Smooth muscle cell (in vitro differentiated cells): ENCODE measurements around the gene ABR. TPM values are rescaled to one million over a fixed set of nuclear protein-coding genes. Genes with fewer than 3 reads are reported as not detected.
A peak's percentile ranks its signal among the peaks of the same experiment; 100 is the strongest.

Experiments used
- DNase-seq: peaks from one replicate; lab custom pipeline; 2025; ENCODE audit not compliant: unreplicated experiment; lab: John Stamatoyannopoulos, UW
- H2AFZ ChIP-seq: fragments of 200-600 bp; sonication (generic); 2 replicates; pipeline ENCODE4 v1.6.0; 2016; ENCODE audit warnings: antibody characterized with exemption, low read depth, mild to moderate bottlenecking
- H3F3A ChIP-seq: fragments of 200-600 bp; sonication (generic); 2 replicates; pipeline ENCODE4 v1.6.0; 2017; ENCODE audit warnings: antibody characterized with exemption, low read depth
- H3K27ac ChIP-seq: fragments of 200-600 bp; sonication (generic); 2 replicates; pipeline ENCODE4 v1.5.1; 2016; ENCODE audit warnings: low read depth, mild to moderate bottlenecking
- H3K27me3 ChIP-seq: fragments of 200-600 bp; sonication (generic); 2 replicates; pipeline ENCODE4 v1.6.1; 2016; ENCODE audit warnings: low read depth, mild to moderate bottlenecking
- H3K36me3 ChIP-seq: fragments of 200-600 bp; sonication (generic); 2 replicates; pipeline ENCODE4 v1.5.1; 2016; ENCODE audit warnings: low read depth
- H3K4me1 ChIP-seq: fragments of 200-600 bp; sonication (generic); 2 replicates; pipeline ENCODE4 v1.5.1; 2016; ENCODE audit warnings: low read depth
- H3K4me2 ChIP-seq: fragments of 200-600 bp; sonication (generic); 2 replicates; pipeline ENCODE4 v1.6.0; 2016; ENCODE audit warnings: mild to moderate bottlenecking
- H3K4me3 ChIP-seq: fragments of 200-600 bp; sonication (generic); 2 replicates; pipeline ENCODE4 v1.5.1; 2016; ENCODE audit warnings: mild to moderate bottlenecking
- H3K79me2 ChIP-seq: fragments of 200-600 bp; sonication (generic); 2 replicates; pipeline ENCODE4 v1.6.0; 2016; ENCODE audit warnings: low read depth, mild to moderate bottlenecking
- H3K9ac ChIP-seq: fragments of 200-600 bp; sonication (generic); 2 replicates; pipeline ENCODE4 v1.6.0; 2016; ENCODE audit warnings: low read depth
- H3K9me3 ChIP-seq: fragments of 200-600 bp; sonication (generic); replicated peaks from 2 replicates; pipeline ENCODE4 v1.5.1; 2016; ENCODE audit warnings: low read depth
- H4K20me1 ChIP-seq: fragments of 200-600 bp; sonication (generic); 2 replicates; pipeline ENCODE4 v1.6.0; 2016; ENCODE audit warnings: low read depth
- CTCF ChIP-seq: fragments of 200-600 bp; sonication (generic); IDR thresholded peaks from 2 replicates; pipeline ENCODE4 v1.5.1; 2017; ENCODE audit warnings: borderline replicate concordance, mild to moderate bottlenecking, antibody characterized with exemption; ENCODE audit not compliant: insufficient read depth, poor library complexity, severe bottlenecking
- WGBS: methylation state at CpG from one replicate; pipeline ENCODE4 v1.1.7; 2016; ENCODE audit warnings: low lambda C conversion rate; 5-methylcytosine and 5-hydroxymethylcytosine counted together
- polyA plus RNA-seq: library from polyadenylated mRNA; unstranded; fragments of >200 nt; fragmentation: Nextera tagmentation; extraction: Ambion mirVana; gene quantifications from 2 replicates; pipeline ENCODE4 v1.2.1, GENCODE V29; 2016
- total RNA-seq: library from RNA; depleted of rRNA; stranded (reverse); fragments of >200 nt; gene quantifications from 2 replicates; pipeline ENCODE4 v1.2.3, GENCODE V29; 2014

Gene ABR
- total and polyA plus RNA-seq, 2 experiments from 2014 or later = 16.1 to 29.1 TPM

DNA sequence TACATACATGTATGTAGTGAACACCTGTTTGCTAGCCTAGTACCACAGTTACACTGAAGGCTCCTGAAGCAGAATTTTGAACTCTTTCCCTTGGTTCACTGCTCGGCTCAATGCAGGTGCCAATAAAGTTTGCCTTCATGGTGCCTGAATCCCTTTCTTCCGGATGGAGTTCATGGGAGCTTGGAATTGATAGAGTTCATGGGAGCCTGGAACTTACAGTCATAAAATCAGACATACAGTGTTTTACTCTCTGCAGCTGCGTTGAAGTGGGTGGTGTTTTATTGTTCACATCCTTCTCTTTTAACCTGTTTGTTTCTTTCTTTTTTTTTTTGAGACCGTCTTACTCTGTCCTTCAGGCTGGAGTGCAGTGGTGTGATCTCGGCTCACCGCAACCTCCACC is 29.2 kb upstream of the ABR start:
- no peaks in the 10 kb centered on the region for H3K36me3 ChIP-seq
- no peaks in the 10 kb centered on the region for H4K20me1 ChIP-seq
- no peaks in the 10 kb centered on the region for H3K4me1 ChIP-seq
- H3K79me2 ChIP-seq = no peaks in the 10 kb centered on the region
- H2AFZ ChIP-seq = no peak overlapping the region
- no peaks in the 10 kb centered on the region for H3K9me3 ChIP-seq
- H3K4me2 ChIP-seq = no peak overlapping the region
- H3F3A ChIP-seq = no peaks in the 10 kb centered on the region
- no peak for DNase-seq
- H3K27ac ChIP-seq = no peak overlapping the region
- H3K27me3 ChIP-seq = peaks cover 31% of the 10 kb centered on the region
- no peak overlapping the region for H3K4me3 ChIP-seq
- no peak for TF ChIP-seq CTCF
- no peak overlapping the region for H3K9ac ChIP-seq
- WGBS = 90% methylated on average over 6 of the region's 6 CpGs

- no peak for TF ChIP-seq CTCF
- Histone ChIP-seq H3K9ac (no peak overlapping the region), H2AFZ (no peak overlapping the region), H3K4me2 (no peak overlapping the region), H3K4me3 (no peak overlapping the region), H3K4me1 (no peaks in the 10 kb centered on the region), H3K9me3 (no peaks in the 10 kb centered on the region), H3F3A (peaks cover 3% of the 10 kb centered on the region), H3K27me3 (peaks cover 21% of the 10 kb centered on the region), H4K20me1 (no peaks in the 10 kb centered on the region), H3K36me3 (no peaks in the 10 kb centered on the region), H3K27ac (no peak overlapping the region), H3K79me2 (no peaks in the 10 kb centered on the region)
- DNase-seq = no peak
- WGBS = 93% methylated on average over 12 of the region's 12 CpGs
These were observed 26.4 kb upstream of the ABR start for GRCh38 chr17:1206026-1206777.

DNA sequence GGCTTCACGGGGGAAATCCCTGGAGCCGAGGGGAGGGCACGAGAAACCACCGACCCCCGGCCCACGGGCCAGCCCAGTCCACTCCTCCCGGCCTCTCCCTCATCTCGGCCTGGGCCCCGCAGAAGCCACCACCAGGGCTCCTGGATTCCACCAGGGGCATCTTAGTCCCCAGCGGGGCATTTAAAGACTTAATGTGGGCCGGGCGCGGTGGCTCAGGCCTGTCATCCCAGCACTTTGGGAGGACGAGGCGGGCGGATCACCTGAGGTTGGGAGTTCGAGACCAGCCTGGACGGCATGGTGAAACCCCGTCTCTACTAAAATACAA is 24.1 kb upstream of the ABR start:
- Histone ChIP-seq H3K4me2 (peak overlapping the region; percentile 91), H3K9ac (no peak overlapping the region), H3K27ac (peak overlapping the region; percentile 75), H3F3A (peaks cover 3% of the 10 kb centered on the region), H3K36me3 (no peaks in the 10 kb centered on the region), H3K27me3 (peaks cover 6% of the 10 kb centered on the region), H3K9me3 (no peaks in the 10 kb centered on the region), H3K4me1 (no peaks in the 10 kb centered on the region), H4K20me1 (no peaks in the 10 kb centered on the region), H3K79me2 (no peaks in the 10 kb centered on the region), H3K4me3 (peak overlapping the region; percentile 52), H2AFZ (peak overlapping the region; percentile 77)
- DNase-seq = no peak
- 53% methylated on average over 19 of the region's 19 CpGs for WGBS
- no peak for TF ChIP-seq CTCF
